Testis (tissue), 5 donors: ENCODE data around the gene IFNA4. TPM values are rescaled to one million over a fixed set of nuclear protein-coding genes. Genes with fewer than 3 reads are reported as not detected.
"Not testable (repeated sequence)": the region's sequence is repeated elsewhere in the genome, so short reads cannot be mapped to it uniquely, and the experiment has no call there.

Source experiments
- DNase-seq: peaks from one replicate; pipeline ENCODE4 v3.0.0-alpha.2; 2019
- H3K27ac ChIP-seq, 2 donors: fragments of 200-600 bp; sonication (generic); one replicate each; pipeline ENCODE4 v1.5.1; 2019
- H3K27me3 ChIP-seq: fragments of 200-600 bp; sonication (generic); one replicate; pipeline ENCODE4 v1.5.1; 2019
- H3K36me3 ChIP-seq: fragments of 200-600 bp; sonication (generic); one replicate; pipeline ENCODE4 v1.5.1; 2017; ENCODE audit warnings: low read depth; ENCODE audit errors: missing control alignments
- H3K4me1 ChIP-seq: fragments of 200-600 bp; sonication (generic); one replicate; pipeline ENCODE4 v1.5.1; 2019
- H3K4me3 ChIP-seq, 2 donors: fragments of 200-600 bp; sonication (generic); one replicate each; pipeline ENCODE4 v1.5.1; 2017 to 2019
- H3K9me3 ChIP-seq: fragments of 200-600 bp; sonication (generic); one replicate; pipeline ENCODE4 v1.5.1; 2017
- POLR2A ChIP-seq: fragments of 450-650 bp; IDR thresholded peaks from one replicate; pipeline ENCODE4 v1.6.1; 2017; ENCODE audit warnings: antibody characterized with exemption, mild to moderate bottlenecking, moderate library complexity
- WGBS, 2 donors: methylation state at CpG; one replicate each; pipeline ENCODE4 v1.1.5; 2018; 5-methylcytosine and 5-hydroxymethylcytosine counted together
- intact Hi-C: fragments of 100-400 bp; cut with DNase I; formaldehyde crosslinking; loops from one replicate; pipeline ENCODE4 v1.15.1; 2023; ENCODE audit warnings: low total_unique reads
- long read RNA-seq, 2 donors: transcript quantifications; one replicate each; lab custom pipeline, GENCODE V29; 2026
- polyA plus RNA-seq: library from polyadenylated mRNA; stranded (reverse); fragments of 350-450 nt; fragmentation: Illumina TruSeq; extraction: RNeasy Lipid Tissue Mini Kit (QIAGEN cat#74804); gene quantifications from one replicate; pipeline ENCODE4 v1.2.3, GENCODE V29; 2014; ENCODE audit warnings: low read depth, low replicate concordance; ENCODE audit not compliant: insufficient read depth
- total RNA-seq, 2 donors: library from RNA; depleted of rRNA; stranded (reverse); fragments of >200 nt; gene quantifications; one replicate each; pipeline ENCODE4 v1.2.3, GENCODE V29; 2016
- TF ChIP-seq, protein P1 (sequence below), 3 experiments: fragments of 450-650 bp in 2 of 3; fragments of 200-600 bp in 1 of 3; sonication (generic) in 1 of 3; IDR thresholded peaks; one replicate each; pipeline ENCODE4 v1.5.1; 2016 to 2019; ENCODE audit warnings: antibody characterized with exemption in 3 of 3, mild to moderate bottlenecking in 2 of 3, moderate library complexity in 1 of 3

IFNA4 gene
- total RNA-seq (not detected), polyA plus RNA-seq (not detected)
- long read RNA-seq, donor 1, result 0 reads
- long read RNA-seq, donor 2, result 0 reads

- 83 to 91% methylated on average over 3 of the region's 3 CpGs for WGBS, 2 donors
- intact Hi-C loops, H3K4me3 ChIP-seq, H3K4me1 ChIP-seq, H3K9me3 ChIP-seq, H3K27ac ChIP-seq, H3K27me3 ChIP-seq, DNase-seq, H3K36me3 ChIP-seq: not testable (repeated sequence)
Observed at GRCh38 chr9:21187487-21187886, at the start of gene IFNA4. TSS of gene IFNA4 (minus strand) at chr9:21187587. CDS start at chr9:21187531, 56 bp downstream.

DNA sequence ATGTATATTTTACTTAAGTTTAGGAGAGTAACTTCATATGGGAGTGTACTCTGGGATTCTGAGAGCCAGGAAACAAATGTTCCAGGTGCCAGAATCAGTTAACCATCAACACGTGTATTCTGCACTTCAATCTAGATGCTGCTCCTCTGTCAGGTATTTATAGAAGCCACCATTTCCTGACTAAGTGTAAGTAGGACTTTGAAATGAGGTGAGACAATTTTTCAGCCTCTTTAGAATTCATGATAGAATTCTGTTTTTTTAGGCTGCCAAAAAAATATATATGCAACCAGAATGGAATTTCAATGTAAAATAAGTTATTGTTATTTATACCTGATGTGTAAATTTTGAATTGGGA is 49.0 kb upstream of the IFNA4 start:
- H3K27me3 ChIP-seq, H3K4me3 ChIP-seq, intact Hi-C loops, H3K9me3 ChIP-seq, H3K4me1 ChIP-seq, H3K27ac ChIP-seq, DNase-seq, H3K36me3 ChIP-seq: not testable (repeated sequence)
- WGBS, 2 donors, result 28 to 35% methylated on average over 1 of the region's 1 CpG

DNA sequence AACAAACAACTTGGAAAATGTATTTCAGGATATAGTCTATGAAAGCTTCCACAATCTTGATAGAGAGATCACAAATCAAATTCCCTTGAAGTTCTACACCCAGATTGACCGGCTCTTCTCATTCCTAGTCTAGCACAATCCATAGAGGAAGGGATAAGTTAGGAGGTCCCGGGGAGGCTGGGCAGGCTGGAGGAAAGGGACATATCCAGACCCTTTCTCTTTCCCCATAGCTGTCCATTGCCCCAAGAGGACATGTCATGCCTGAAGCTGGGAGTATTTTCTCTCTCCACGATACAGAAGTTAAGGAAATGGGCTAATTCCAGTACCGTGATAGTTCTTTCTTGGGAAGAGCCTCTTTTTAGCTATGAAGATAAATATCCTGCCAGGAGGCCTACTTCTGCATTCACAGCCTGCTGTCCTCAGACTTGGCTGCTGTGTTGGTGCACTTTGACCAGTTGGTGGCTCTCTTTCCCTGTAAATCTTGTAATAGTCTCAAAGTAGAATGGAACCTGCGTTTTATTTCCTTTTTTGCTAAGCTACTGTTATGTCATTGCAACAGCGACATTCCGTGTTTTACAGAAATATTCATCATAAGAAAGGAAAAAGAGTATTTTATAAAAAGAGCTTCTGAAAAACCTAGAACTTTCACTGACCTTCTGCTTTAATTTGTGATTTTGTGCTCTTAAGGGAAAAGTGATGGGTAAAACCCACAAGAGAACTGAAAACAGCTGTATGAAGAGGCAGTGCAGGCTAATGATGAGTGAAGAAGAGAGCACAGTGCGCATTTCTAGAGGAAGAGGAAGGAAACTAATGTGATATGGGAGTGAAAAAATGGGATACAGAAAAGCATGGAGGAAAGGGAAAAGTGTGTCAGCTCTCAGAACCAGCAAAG is 48.3 kb upstream of the IFNA4 start:
- H3K4me3 ChIP-seq, H3K27me3 ChIP-seq, intact Hi-C loops, H3K4me1 ChIP-seq, H3K27ac ChIP-seq, H3K9me3 ChIP-seq, H3K36me3 ChIP-seq: not testable (repeated sequence)
- TF ChIP-seq, protein P1, sequence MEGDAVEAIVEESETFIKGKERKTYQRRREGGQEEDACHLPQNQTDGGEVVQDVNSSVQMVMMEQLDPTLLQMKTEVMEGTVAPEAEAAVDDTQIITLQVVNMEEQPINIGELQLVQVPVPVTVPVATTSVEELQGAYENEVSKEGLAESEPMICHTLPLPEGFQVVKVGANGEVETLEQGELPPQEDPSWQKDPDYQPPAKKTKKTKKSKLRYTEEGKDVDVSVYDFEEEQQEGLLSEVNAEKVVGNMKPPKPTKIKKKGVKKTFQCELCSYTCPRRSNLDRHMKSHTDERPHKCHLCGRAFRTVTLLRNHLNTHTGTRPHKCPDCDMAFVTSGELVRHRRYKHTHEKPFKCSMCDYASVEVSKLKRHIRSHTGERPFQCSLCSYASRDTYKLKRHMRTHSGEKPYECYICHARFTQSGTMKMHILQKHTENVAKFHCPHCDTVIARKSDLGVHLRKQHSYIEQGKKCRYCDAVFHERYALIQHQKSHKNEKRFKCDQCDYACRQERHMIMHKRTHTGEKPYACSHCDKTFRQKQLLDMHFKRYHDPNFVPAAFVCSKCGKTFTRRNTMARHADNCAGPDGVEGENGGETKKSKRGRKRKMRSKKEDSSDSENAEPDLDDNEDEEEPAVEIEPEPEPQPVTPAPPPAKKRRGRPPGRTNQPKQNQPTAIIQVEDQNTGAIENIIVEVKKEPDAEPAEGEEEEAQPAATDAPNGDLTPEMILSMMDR (IDR thresholded peaks at IDR 0.05), result peak in 1 of 3 experiments; percentile 19
- 47 to 57% methylated on average over 8 of the region's 8 CpGs for WGBS, 2 donors
- peak; percentile 58 for DNase-seq

GRCh38 chr9:21234153-21234687 is 46.8 kb upstream of the IFNA4 start:
- TF ChIP-seq POLR2A, result no peak
- TF ChIP-seq, protein P1 (IDR thresholded peaks at IDR 0.05), result no peak
- DNase-seq, result no peak
- Histone ChIP-seq H3K4me3 (no peak overlapping the region), H3K36me3 (no peaks in the 10 kb centered on the region), H3K4me1 (no peaks in the 10 kb centered on the region), H3K27ac (no peak overlapping the region), H3K9me3 (no peaks in the 10 kb centered on the region), H3K27me3 (no peaks in the 10 kb centered on the region)
- 90% methylated on average over 4 of the region's 4 CpGs; no CpG with 5 or more reads in 1 of the 2 donors for WGBS, 2 donors
- intact Hi-C loops, result no loop called here

- no peak for TF ChIP-seq POLR2A
- TF ChIP-seq, protein P1 (IDR thresholded peaks at IDR 0.05), result no peak
- no peaks in the 10 kb centered on the region for H3K4me1 ChIP-seq
- 86 to 98% methylated on average over 2 of the region's 2 CpGs for WGBS, 2 donors
- H3K9me3 ChIP-seq, result no peaks in the 10 kb centered on the region
- no peaks in the 10 kb centered on the region for H3K36me3 ChIP-seq
- intact Hi-C loops, result no loop called here
- no peak overlapping the region for H3K4me3 ChIP-seq
- no peaks in the 10 kb centered on the region for H3K27me3 ChIP-seq
- H3K27ac ChIP-seq, result no peak overlapping the region
- no peak for DNase-seq
Observed at GRCh38 chr9:21233258-21233657, 45.9 kb upstream of the IFNA4 start.
